ENCODE data around the gene ETV3. TPM values are rescaled to one million over a fixed set of nuclear protein-coding genes. Genes with fewer than 3 reads are reported as not detected.

ETV3 gene
- total RNA-seq, 1 donor from 2014 or later: 37.2 TPM

GRCh38 chr1:157162345-157162744, 24.1 kb upstream of the ETV3 start:
- DNase-seq (ENCODE audit: low spot score): no peak

GRCh38 chr1:157161901-157162300, 23.7 kb upstream of the ETV3 start:
- DNase-seq (ENCODE audit: low spot score): no peak

GRCh38 chr1:157158967-157159366, 20.8 kb upstream of the ETV3 start:
- DNase-seq (ENCODE audit: low spot score): no peak

- no peak for DNase-seq (ENCODE audit: low spot score)
Observed at GRCh38 chr1:157157501-157158190, 19.5 kb upstream of the ETV3 start.

- no peak for DNase-seq (ENCODE audit: low spot score)
Observed at GRCh38 chr1:157156058-157156541, 17.9 kb upstream of the ETV3 start.

GRCh38 chr1:157155658-157156057, 17.5 kb upstream of the ETV3 start:
- DNase-seq (ENCODE audit: low spot score): no peak

GRCh38 chr1:157154940-157155514, 16.8 kb upstream of the ETV3 start:
- DNase-seq (ENCODE audit: low spot score): no peak

GRCh38 chr1:157154291-157154690, 16.1 kb upstream of the ETV3 start:
- DNase-seq (ENCODE audit: low spot score): no peak

- no peak for DNase-seq (ENCODE audit: low spot score)
Observed at GRCh38 chr1:157153746-157154145, 15.6 kb upstream of the ETV3 start.

- no peak for DNase-seq (ENCODE audit: low spot score)
Observed at GRCh38 chr1:157152510-157152909, 14.3 kb upstream of the ETV3 start.

- DNase-seq (ENCODE audit: low spot score): no peak
Observed at GRCh38 chr1:157151506-157151905, 13.3 kb upstream of the ETV3 start.

GRCh38 chr1:157151073-157151472, 12.9 kb upstream of the ETV3 start:
- DNase-seq (ENCODE audit: low spot score): no peak

- DNase-seq (ENCODE audit: low spot score): no peak
Observed at GRCh38 chr1:157150631-157151030, 12.4 kb upstream of the ETV3 start.

- no peak for DNase-seq (ENCODE audit: low spot score)
Observed at GRCh38 chr1:157147906-157148700, 9.9 kb upstream of the ETV3 start.

- no peak for DNase-seq (ENCODE audit: low spot score)
Observed at GRCh38 chr1:157147037-157147436, 8.8 kb upstream of the ETV3 start.

GRCh38 chr1:157146244-157146643, 8.0 kb upstream of the ETV3 start:
- DNase-seq (ENCODE audit: low spot score): no peak

GRCh38 chr1:157145076-157145475, 6.9 kb upstream of the ETV3 start:
- DNase-seq (ENCODE audit: low spot score): no peak

- DNase-seq (ENCODE audit: low spot score): no peak
Observed at GRCh38 chr1:157144509-157144908, 6.3 kb upstream of the ETV3 start.

GRCh38 chr1:157142765-157143423, 4.7 kb upstream of the ETV3 start:
- no peak for DNase-seq (ENCODE audit: low spot score)

GRCh38 chr1:157142201-157142600, 4.0 kb upstream of the ETV3 start:
- no peak for DNase-seq (ENCODE audit: low spot score)

- DNase-seq (ENCODE audit: low spot score): no peak
Observed at GRCh38 chr1:157141212-157141855, 3.1 kb upstream of the ETV3 start.
